ENCODE results near the gene GPBP1L1.
"Not testable (repeated sequence)": the region's sequence is repeated elsewhere in the genome, so short reads cannot be mapped to it uniquely, and the experiment has no call there.

The GPBP1L1 gene, protein sequence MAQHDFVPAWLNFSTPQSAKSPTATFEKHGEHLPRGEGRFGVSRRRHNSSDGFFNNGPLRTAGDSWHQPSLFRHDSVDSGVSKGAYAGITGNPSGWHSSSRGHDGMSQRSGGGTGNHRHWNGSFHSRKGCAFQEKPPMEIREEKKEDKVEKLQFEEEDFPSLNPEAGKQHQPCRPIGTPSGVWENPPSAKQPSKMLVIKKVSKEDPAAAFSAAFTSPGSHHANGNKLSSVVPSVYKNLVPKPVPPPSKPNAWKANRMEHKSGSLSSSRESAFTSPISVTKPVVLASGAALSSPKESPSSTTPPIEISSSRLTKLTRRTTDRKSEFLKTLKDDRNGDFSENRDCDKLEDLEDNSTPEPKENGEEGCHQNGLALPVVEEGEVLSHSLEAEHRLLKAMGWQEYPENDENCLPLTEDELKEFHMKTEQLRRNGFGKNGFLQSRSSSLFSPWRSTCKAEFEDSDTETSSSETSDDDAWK

DNA sequence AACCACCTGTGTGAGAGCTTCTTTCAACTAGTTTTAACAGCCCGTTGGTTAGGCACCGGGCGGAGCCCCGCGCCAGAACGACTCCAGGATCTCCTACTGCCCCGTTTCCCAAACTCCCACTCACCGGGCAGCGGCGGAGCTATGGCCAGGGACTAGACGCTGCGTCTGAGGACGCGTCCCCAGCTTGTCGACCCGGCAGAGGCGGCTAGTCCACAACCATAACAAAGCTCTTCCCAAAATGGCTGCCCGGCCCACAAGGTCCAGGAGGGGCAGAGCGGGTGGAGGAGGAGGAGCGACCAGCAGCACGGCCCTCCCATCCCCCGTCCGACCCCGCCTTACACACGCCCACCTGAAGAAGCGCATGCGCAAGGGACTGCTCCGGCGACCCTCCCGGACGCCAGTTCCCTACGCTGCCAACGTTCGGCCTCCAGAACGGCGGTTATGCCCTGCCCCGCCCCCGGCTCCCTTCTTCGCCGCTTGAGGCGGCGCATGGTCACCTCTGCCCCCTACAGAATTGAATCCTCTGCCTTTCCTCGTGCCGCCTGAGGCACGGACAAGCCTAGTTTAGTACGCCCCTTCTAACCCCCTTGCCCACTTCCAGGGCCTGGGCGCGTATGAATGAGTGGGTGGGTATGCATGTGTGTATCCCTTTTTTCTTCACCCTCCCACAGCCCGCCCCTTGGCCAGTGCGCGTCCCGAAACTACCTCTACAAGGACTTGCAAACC is at the start of gene GPBP1L1:
Gene GPBP1L1 (minus strand): TSS at position 246 of the 726 bp plus-strand sequence. CDS start 27,446 bp downstream, outside the sequence.
- peak; percentile 95 for DNase-seq

- DNase-seq: no peak
These were observed 44.5 kb upstream of the GPBP1L1 start for GRCh38 chr1:45730780-45731319.

GRCh38 chr1:45730075-45730779 is 43.9 kb upstream of the GPBP1L1 start:
- no peak for DNase-seq

DNA sequence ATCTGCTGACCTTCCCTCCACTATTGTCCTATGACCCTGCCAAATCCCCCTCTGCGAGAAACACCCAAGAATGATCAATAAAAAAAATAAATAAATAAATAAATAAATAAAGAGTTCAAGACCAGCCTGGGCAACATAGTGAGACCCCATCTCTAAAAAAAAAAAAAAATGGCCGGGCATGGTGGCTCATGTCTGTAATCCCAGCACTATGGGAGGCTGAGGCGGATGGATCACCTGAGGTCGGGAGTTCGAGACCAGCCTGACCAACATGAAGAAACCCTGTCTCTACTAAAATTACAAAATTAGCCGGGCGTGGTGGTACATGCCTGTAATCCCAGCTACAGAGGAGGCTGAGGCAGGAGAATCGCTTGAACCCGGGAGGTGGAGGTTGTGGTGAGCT is 39.7 kb upstream of the GPBP1L1 start:
- DNase-seq: not testable (repeated sequence)

DNA sequence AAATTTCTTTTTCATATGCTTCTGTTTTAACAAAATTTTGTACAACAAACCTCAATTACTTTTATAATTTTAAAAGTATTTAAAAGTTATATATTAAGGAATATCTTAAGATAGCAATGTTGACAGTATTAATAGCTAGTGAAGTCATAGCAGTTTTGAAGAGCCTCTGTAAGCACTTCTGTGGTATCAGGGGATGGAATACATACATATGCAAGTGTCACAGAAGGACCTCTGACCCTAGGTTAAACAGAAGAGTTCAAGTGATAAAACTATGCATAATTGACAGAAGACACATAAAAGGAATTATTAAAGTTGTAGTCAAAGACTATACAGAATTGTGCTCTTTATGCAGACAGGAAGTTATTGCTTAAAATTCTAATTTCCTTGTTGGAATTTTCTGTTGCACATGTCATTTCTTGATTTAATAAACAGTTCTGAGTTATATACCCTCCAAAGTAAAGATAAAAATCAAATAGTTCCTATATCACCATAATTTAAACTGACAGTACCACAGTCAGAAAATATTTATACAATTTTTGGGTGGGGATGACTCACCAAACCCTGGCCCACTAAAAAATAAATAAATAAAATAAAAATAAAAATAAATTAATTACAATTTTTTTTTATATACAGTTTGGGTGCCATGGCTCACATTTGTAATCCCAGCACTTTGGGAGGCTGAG is 37.1 kb upstream of the GPBP1L1 start:
- no peak for DNase-seq

GRCh38 chr1:45722809-45723208 is 36.5 kb upstream of the GPBP1L1 start:
- DNase-seq: no peak

DNA sequence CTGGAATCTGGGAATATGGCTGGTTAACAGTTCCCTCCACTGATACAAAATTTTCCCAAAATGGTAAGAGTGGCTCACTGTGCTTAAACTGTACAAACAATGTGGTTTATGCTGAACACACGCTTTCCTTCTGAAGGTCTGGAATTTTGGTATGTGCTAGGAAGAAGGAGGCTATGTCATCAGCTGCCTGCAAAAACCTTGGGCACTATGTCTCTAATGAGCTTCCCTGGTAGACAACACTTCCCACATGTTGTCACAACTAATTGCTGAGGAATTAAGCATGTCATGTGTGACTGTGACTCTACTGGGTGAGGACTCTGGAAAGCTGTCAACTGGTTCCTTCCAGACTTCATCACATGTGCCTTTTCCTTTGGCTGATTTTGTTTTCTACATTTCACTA is 34.9 kb upstream of the GPBP1L1 start:
- no peak for DNase-seq

- DNase-seq: no peak
These were observed 32.0 kb upstream of the GPBP1L1 start for GRCh38 chr1:45718289-45718688.

- not testable (repeated sequence) for DNase-seq
These were observed 31.1 kb upstream of the GPBP1L1 start for GRCh38 chr1:45717386-45717785.

DNA sequence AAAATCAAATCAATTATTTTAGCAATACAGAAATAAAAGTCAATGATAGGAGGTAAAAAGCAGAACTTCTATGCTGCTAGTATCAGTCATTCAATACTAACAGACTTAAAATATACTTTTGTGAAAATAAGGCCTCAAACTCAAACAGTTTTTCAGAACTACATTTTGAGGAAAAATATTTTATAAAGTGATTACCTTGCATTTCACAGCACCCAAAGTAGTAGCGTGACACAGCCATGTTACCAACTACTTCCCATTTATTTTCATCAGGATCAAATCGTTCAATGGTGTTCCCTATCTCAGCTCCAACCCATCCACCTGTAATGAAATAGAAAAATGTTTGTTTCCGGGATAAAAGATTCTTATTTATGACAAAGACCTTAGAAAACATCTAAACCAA is 30.4 kb upstream of the GPBP1L1 start:
- DNase-seq: no peak

DNA sequence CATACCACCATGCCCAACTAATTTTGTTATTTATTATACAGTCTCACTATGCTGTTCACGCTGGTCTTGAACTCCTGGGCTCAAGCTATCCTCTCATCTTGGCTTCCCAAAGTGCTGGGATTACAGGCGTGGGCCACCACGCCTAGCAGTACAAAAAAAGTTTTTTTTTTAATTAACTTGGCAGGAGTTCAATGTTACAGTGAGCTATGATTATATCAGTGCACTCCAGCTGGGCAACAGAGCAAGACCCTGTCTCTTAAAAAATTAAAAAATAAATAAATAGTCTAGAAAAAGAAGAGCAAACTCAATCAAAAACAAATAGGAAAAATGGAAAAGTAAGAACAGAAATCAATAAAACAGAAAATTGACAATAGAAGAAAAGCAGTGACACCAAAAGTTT is 27.4 kb upstream of the GPBP1L1 start:
- DNase-seq: no peak

- no peak for DNase-seq
These were observed 18.3 kb upstream of the GPBP1L1 start for GRCh38 chr1:45704637-45705036.

DNA sequence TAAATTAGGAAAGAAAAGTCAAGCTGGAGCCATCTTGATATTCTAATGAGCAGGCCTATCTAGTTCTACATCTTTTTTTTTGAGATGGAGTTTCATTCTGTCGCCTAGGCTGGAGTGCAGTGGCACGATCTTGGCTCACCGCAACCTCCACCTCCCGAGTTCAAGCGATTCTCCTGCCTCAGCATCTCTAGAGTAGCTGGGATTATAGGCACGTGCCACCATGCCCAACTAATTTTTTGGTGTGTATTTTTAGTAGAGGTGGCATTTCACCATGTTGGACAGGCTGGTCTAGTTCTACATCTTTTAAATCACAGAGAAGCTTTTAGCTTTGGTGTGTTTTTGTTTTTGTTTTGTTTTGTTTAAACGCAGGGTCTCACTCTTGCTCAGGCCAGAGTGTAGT is 8.5 kb upstream of the GPBP1L1 start:
- no peak for DNase-seq

DNA sequence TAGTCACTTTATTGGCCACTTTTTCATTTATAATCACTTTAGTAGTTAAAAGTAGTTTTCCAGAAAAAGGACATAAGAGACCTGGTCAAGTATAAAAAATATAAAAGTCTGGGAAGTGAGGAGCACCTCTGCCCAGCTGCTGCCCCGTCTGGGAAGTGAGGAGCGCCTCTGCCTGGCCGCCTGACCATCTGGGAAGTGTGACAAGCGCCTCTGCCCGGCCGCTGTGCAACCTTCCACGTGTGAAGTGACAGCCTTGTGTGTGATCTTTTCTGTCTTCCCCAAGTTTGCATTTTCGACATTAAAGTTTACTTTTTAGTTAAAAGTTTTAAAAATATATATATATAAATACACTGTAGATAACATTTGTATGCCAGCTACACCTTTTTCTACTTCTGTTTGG is 7.5 kb upstream of the GPBP1L1 start:
- not testable (repeated sequence) for DNase-seq

DNA sequence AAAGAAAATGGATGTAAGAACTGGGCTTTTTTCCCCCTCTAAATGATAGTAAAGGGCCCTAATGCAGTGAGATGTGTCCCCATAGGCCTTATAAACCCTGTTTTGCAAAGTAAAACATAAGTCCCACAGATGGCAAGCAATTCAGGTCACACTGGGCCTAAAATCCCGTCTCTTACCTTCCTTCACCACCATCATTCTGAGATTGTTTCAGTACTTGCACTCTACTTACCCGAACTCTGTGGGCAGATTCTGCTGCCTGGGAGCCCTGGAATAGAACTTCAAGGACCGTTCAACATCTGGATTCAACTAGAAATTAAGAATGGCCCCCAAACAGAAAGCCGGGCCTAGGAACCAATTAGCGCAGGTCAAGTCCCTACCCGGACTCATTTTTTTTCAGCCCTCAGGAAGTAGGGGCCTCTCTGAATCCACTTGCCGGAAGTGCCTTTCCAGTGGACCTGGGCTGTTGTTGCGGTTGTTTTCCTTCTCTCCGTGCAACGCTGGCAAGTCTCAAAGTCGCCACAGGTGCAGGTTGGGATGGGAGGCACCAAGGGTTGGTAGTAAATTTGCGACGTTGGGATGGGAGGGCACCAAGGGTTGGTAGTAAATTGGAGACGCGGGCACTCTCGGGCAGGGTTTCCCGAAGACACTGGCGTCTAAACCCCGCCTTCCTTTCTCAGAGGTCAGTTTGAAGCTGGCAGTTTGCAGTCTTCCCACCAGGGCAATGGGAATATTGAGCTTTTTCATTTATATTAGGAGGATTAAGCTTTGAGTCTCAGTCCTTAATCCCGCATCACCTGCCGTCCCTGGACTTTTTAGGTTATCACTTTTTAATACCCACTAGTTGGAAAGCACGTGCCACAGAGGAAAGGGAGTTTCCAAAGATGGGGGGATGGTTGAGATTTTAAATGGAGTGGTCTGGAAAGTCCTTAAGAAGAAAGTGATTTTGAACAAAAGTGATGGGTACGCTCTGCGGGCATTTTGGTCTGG is 1.7 kb upstream of the GPBP1L1 start, which contains the start of gene TMEM69:
Gene TMEM69 (plus strand): TSS at position 428 of the 987 bp plus-strand sequence. CDS start 2,888 bp downstream, outside the sequence.
- peak; percentile 92 for DNase-seq

- peak; percentile 97 for DNase-seq
These were observed 851 bp upstream of the GPBP1L1 start for GRCh38 chr1:45687014-45687753.

- DNase-seq: peak; percentile 63
These were observed 382 bp downstream of the GPBP1L1 start for GRCh38 chr1:45686015-45686287.

DNA sequence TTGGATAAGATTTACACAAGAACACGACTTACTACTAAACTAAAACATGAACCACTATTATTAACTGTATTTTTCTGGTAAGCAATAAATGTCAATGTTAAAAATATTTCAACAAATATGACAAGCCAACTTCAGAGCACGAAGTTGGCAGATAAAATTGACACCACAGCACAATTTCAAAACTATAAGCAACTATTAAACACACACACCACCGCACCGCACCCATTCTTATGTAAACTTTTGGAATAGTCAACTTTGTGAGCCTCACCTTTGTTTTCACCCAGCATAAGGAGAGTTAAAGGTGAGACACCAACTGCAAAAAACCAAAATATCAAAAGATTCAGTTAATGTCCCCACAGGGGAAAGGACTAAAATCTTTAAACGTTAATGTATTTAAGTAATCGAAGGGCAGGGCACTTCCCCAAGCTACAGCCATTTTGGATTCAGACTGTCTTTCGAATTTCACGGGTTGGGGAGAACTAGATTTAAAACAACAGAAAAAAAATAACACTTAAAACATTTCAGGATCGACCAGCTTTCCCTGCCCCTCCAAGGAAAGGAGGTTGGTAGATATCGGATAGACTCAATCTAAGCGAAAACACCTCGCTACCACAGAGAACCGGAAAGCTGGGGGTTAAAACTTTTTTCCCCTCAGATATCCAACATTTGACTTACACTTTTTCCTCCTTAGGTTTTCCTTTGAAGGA is 872 bp downstream of the GPBP1L1 start:
- no peak for DNase-seq

- no peak for DNase-seq
These were observed 1.9 kb downstream of the GPBP1L1 start for GRCh38 chr1:45684402-45684801.

DNA sequence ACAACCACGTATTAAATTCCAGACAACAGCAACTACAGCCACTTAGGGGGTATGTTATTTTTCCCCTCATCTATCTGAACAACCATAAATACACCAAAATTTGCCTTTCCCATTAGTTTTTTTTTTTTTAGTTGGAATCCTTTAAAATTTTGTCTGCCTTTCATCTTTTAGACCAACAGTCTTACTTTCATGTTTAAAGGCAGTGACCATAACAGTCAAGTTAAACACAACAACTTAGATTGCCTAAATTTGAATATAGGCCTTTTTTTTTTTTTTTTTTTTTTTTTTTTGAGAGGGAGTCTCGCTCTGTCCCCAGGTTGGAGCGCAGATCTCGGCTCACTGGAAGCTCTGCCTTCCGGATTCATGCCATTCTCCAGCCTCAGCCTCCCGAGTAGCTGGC is 3.4 kb downstream of the GPBP1L1 start:
- no peak for DNase-seq
